Activated naive CD8-positive, alpha-beta T cell (primary cell): ENCODE data around the gene TSSK3.

Experiments
- H3K27ac Mint-ChIP-seq: one replicate; pipeline ENCODE4 v1.8.0; 2021; ENCODE audit warnings: mixed read lengths
- H3K27me3 Mint-ChIP-seq: one replicate; pipeline ENCODE4 v1.8.0; 2021; ENCODE audit warnings: mixed read lengths
- H3K36me3 Mint-ChIP-seq: one replicate; pipeline ENCODE4 v1.8.0; 2021; ENCODE audit warnings: mixed read lengths
- H3K4me1 Mint-ChIP-seq: one replicate; pipeline ENCODE4 v1.8.0; 2021; ENCODE audit warnings: low read depth, mixed read lengths
- H3K4me3 Mint-ChIP-seq: one replicate; pipeline ENCODE4 v1.8.0; 2021; ENCODE audit warnings: mild to moderate bottlenecking, mixed read lengths
- H3K9me3 Mint-ChIP-seq: one replicate; pipeline ENCODE4 v1.8.0; 2021; ENCODE audit warnings: low read depth, mixed read lengths

The TSSK3 gene

GRCh38 chr1:32335790-32336590 lies 26.3 kb upstream of the TSSK3 start, which contains the start of gene MARCKSL1:
Gene MARCKSL1 (minus strand): TSS chr1:32336233. CDS start chr1:32336033, 200 bp downstream.
- H3K27ac Mint-ChIP-seq = peak within 1 kb of the TSS; percentile 85
- H3K4me1 Mint-ChIP-seq = peaks cover 42% of the 10 kb centered on the region

GRCh38 chr1:32336591-32336932 lies 25.8 kb upstream of the TSSK3 start:
- Mint-ChIP-seq H3K27me3 (no peaks in the 10 kb centered on the region), H3K27ac (no peak overlapping the region), H3K9me3 (no peaks in the 10 kb centered on the region), H3K4me3 (peak overlapping the region; percentile 69), H3K36me3 (no peaks in the 10 kb centered on the region), H3K4me1 (peaks cover 42% of the 10 kb centered on the region)

More at GRCh38 chr1:32335790-32336590, 26.3 kb upstream of the TSSK3 start, which contains the start of gene MARCKSL1:
- Mint-ChIP-seq H3K27me3 (no peaks in the 10 kb centered on the region), H3K9me3 (no peaks in the 10 kb centered on the region), H3K36me3 (no peaks in the 10 kb centered on the region), H3K4me3 (peak within 1 kb of the TSS; percentile 91)

- Mint-ChIP-seq H3K36me3 (no peaks in the 10 kb centered on the region), H3K4me1 (peaks cover 42% of the 10 kb centered on the region), H3K27ac (no peak overlapping the region), H3K27me3 (no peaks in the 10 kb centered on the region), H3K4me3 (peak overlapping the region; percentile 69), H3K9me3 (no peaks in the 10 kb centered on the region)
Observed at GRCh38 chr1:32336963-32337675, 25.2 kb upstream of the TSSK3 start.

- Mint-ChIP-seq H3K36me3 (no peaks in the 10 kb centered on the region), H3K9me3 (no peaks in the 10 kb centered on the region), H3K27ac (peak overlapping the region; percentile 72), H3K4me1 (peaks cover 45% of the 10 kb centered on the region), H3K4me3 (no peak overlapping the region), H3K27me3 (no peaks in the 10 kb centered on the region)
Observed at GRCh38 chr1:32337855-32338636, 24.3 kb upstream of the TSSK3 start.

GRCh38 chr1:32338637-32339145 lies 23.6 kb upstream of the TSSK3 start:
- Mint-ChIP-seq H3K27ac (peak overlapping the region; percentile 46), H3K27me3 (no peaks in the 10 kb centered on the region), H3K36me3 (no peaks in the 10 kb centered on the region), H3K4me3 (no peak overlapping the region), H3K9me3 (no peaks in the 10 kb centered on the region), H3K4me1 (peaks cover 43% of the 10 kb centered on the region)

GRCh38 chr1:32339363-32339978 lies 22.9 kb upstream of the TSSK3 start:
- peaks cover 37% of the 10 kb centered on the region for H3K4me1 Mint-ChIP-seq
- no peaks in the 10 kb centered on the region for H3K9me3 Mint-ChIP-seq
- no peaks in the 10 kb centered on the region for H3K27me3 Mint-ChIP-seq
- no peaks in the 10 kb centered on the region for H3K36me3 Mint-ChIP-seq
- peak overlapping the region; percentile 30 for H3K4me3 Mint-ChIP-seq
- peak overlapping the region; percentile 79 for H3K27ac Mint-ChIP-seq

- no peak overlapping the region for H3K4me3 Mint-ChIP-seq
- H3K4me1 Mint-ChIP-seq = peaks cover 47% of the 10 kb centered on the region
Observed at GRCh38 chr1:32341186-32341757, 21.1 kb upstream of the TSSK3 start.

GRCh38 chr1:32341971-32342370 lies 20.4 kb upstream of the TSSK3 start:
- Mint-ChIP-seq H3K27ac (no peak overlapping the region), H3K4me3 (no peak overlapping the region), H3K4me1 (peaks cover 47% of the 10 kb centered on the region), H3K9me3 (no peaks in the 10 kb centered on the region), H3K36me3 (no peaks in the 10 kb centered on the region), H3K27me3 (no peaks in the 10 kb centered on the region)

More at GRCh38 chr1:32341186-32341757, 21.1 kb upstream of the TSSK3 start:
- H3K27me3 Mint-ChIP-seq = no peaks in the 10 kb centered on the region
- no peak overlapping the region for H3K27ac Mint-ChIP-seq
- no peaks in the 10 kb centered on the region for H3K36me3 Mint-ChIP-seq
- H3K9me3 Mint-ChIP-seq = no peaks in the 10 kb centered on the region

- H3K27ac Mint-ChIP-seq = no peak overlapping the region
- no peaks in the 10 kb centered on the region for H3K36me3 Mint-ChIP-seq
- H3K9me3 Mint-ChIP-seq = no peaks in the 10 kb centered on the region
- peaks cover 40% of the 10 kb centered on the region for H3K4me1 Mint-ChIP-seq
- H3K4me3 Mint-ChIP-seq = no peak overlapping the region
- H3K27me3 Mint-ChIP-seq = no peaks in the 10 kb centered on the region
Observed at GRCh38 chr1:32342704-32343103, 19.6 kb upstream of the TSSK3 start.

GRCh38 chr1:32345289-32345827 lies 17.0 kb upstream of the TSSK3 start:
- Mint-ChIP-seq H3K4me1 (peaks cover 44% of the 10 kb centered on the region), H3K36me3 (no peaks in the 10 kb centered on the region), H3K9me3 (no peaks in the 10 kb centered on the region), H3K27me3 (no peaks in the 10 kb centered on the region), H3K4me3 (no peak overlapping the region), H3K27ac (no peak overlapping the region)

GRCh38 chr1:32346532-32347157 lies 15.7 kb upstream of the TSSK3 start:
- Mint-ChIP-seq H3K9me3 (no peaks in the 10 kb centered on the region), H3K36me3 (no peaks in the 10 kb centered on the region), H3K4me1 (peaks cover 49% of the 10 kb centered on the region), H3K27ac (no peak overlapping the region), H3K27me3 (no peaks in the 10 kb centered on the region), H3K4me3 (no peak overlapping the region)

GRCh38 chr1:32349211-32349708 lies 13.1 kb upstream of the TSSK3 start:
- Mint-ChIP-seq H3K4me1 (peaks cover 57% of the 10 kb centered on the region), H3K27ac (peak overlapping the region; percentile 34), H3K27me3 (no peaks in the 10 kb centered on the region)

GRCh38 chr1:32350785-32351398 lies 11.4 kb upstream of the TSSK3 start:
- peak overlapping the region; percentile 58 for H3K27ac Mint-ChIP-seq

More at GRCh38 chr1:32349211-32349708, 13.1 kb upstream of the TSSK3 start:
- Mint-ChIP-seq H3K36me3 (no peaks in the 10 kb centered on the region), H3K9me3 (no peaks in the 10 kb centered on the region), H3K4me3 (peak overlapping the region; percentile 40)

More at GRCh38 chr1:32350785-32351398, 11.4 kb upstream of the TSSK3 start:
- peaks cover 46% of the 10 kb centered on the region for H3K4me1 Mint-ChIP-seq
- no peaks in the 10 kb centered on the region for H3K27me3 Mint-ChIP-seq
- H3K4me3 Mint-ChIP-seq = peak overlapping the region; percentile 84
- no peaks in the 10 kb centered on the region for H3K36me3 Mint-ChIP-seq
- no peaks in the 10 kb centered on the region for H3K9me3 Mint-ChIP-seq
